LNCAP (cell line): ENCODE measurements around the gene KIF20A.

ENCODE experiments used
- TF ChIP-seq, protein P1 (sequence below): fragments of 450-650 bp; IDR thresholded peaks from 2 replicates; pipeline ENCODE4 v1.5.1; 2017; ENCODE audit warnings: mild to moderate bottlenecking

Gene KIF20A

DNA sequence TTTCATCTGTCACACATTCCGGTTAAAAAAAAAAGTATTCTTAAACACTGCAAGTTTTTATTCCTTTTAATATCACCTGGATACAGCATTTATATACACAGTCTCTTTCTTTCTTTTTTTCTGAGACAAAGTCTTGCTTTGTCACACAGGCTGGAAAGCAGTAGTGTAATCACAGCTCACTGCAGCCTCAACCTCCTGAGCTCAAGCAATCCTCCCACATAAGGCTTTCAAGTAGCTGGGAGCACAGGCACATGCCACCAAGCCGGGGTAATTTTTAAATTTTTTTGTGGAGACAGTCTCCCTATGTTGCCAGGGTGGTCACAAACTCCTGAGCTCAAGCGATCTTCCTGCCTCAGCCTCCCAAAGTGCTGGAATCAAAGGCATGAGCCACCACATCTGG, 13.9 kb downstream of the KIF20A start:
- TF ChIP-seq, protein P1, sequence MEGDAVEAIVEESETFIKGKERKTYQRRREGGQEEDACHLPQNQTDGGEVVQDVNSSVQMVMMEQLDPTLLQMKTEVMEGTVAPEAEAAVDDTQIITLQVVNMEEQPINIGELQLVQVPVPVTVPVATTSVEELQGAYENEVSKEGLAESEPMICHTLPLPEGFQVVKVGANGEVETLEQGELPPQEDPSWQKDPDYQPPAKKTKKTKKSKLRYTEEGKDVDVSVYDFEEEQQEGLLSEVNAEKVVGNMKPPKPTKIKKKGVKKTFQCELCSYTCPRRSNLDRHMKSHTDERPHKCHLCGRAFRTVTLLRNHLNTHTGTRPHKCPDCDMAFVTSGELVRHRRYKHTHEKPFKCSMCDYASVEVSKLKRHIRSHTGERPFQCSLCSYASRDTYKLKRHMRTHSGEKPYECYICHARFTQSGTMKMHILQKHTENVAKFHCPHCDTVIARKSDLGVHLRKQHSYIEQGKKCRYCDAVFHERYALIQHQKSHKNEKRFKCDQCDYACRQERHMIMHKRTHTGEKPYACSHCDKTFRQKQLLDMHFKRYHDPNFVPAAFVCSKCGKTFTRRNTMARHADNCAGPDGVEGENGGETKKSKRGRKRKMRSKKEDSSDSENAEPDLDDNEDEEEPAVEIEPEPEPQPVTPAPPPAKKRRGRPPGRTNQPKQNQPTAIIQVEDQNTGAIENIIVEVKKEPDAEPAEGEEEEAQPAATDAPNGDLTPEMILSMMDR, result no peak

- TF ChIP-seq, protein P1, result no peak
These were observed 32.1 kb downstream of the KIF20A start for GRCh38 chr5:138210985-138211384.

DNA sequence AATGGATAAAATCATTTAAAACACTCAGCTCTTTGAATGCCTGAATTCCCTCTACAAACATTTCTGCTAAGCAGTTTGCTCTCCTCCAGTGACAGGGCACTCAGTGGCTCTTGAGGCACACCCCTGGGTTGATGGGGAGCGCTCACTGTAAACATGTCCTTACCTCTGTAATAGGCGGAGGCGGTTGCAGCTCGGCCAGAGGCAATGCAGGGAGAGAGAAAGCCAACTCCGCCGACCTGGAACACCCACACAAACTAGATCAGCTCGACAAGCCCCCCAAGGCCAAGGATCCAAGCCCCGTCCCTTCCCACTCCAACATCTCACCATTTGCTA, 33.9 kb downstream of the KIF20A start:
- TF ChIP-seq, protein P1, result no peak

DNA sequence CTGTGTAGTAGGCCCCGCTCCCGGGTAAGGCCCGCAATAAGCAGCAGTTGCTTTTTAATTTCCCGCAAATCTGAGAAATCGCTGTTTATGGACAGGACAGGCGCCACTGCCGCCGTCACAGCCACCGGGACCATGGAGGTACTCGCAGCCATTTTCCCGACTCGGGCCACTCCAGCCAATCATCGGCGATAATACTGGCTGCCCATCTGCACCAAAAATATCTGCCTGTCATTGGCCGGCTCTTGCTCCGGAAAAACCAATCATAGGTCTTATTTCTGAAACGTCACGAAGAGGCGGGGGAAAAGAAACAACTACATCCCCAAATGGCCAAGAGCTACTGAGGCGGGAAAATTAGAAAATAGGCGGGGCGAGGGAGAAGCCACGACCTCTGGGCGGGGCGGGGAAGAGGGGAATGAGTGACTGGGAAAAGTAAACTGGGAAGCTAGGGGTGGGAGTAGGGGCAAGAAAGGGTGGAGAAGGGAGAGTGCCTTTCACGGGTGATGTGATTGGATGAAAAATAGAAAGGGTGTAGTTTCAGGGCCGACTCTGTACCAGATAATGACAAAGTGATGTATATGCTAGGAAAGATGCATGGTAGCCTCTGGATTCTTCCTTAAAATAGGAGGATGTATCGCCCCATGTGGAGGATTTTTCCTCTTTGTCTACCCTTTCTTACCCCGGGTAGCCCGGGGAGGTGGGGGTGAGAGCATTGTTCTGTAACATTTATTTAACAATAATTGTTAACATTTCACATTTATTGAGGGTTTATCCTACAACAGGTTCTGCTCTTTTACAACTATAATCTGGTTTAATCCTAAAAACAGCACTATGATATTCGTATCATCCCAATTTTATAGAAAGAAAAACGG, 34.5 kb downstream of the KIF20A start, which contains the start of gene CDC23:
Gene CDC23, minus strand, starts transcription at position 163 of the 869 bp plus-strand sequence. Its CDS starts 11 bp downstream, at position 152.
- TF ChIP-seq, protein P1, result no peak

DNA sequence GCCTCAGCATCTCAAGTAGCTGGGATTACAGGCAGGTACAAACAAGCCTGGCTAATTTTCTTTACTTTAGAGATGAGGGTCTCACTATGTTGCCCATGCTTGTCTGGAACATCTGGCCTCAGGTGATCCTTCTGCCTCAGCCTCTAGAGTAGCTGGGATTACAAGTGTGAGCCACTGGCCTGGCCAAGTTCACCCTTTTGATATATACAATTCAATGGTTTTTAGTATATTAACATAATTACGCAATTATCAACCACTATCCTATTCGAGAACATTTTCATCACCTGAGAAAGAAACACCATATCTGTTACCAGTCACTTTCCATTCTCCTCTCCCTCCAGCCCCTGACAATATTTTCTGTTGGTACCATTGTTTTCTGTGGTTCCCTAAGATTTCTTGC, 37.9 kb downstream of the KIF20A start:
- TF ChIP-seq, protein P1, result no peak

GRCh38 chr5:138223532-138223931, 44.6 kb downstream of the KIF20A start:
- TF ChIP-seq, protein P1, result no peak

DNA sequence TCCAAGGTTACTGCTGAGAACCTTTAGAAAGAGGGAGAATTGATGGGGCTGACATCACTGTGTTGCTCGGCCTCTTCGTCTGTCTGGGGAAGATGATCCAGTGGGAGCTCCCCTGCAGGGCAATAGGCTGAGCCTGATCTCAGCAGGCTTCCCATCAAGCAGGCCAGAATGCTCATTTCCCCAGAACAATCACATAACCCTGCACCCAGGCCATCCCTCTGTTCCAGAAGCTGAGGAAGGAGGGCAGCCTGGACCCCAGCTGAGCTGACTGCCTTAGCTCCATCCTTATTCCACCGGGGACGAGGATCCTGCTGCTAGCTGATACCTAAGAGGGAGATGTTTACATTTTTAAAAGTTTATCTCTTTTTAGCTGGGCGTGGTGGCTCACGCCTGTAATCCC, 45.8 kb downstream of the KIF20A start:
- TF ChIP-seq, protein P1, result no peak
